GM21529 (cell line): ENCODE data around the gene STX5.
"Not testable (repeated sequence)": the region's sequence is repeated elsewhere in the genome, so short reads cannot be mapped to it uniquely, and the experiment has no call there.

Source experiments
- ATAC-seq: cut with Tn5 transposase; IDR thresholded peaks from one replicate; pipeline ENCODE4 v1.9.1; 2021; ENCODE audit not compliant: unreplicated experiment

The STX5 gene

GRCh38 chr11:62854013-62854824 is 22.4 kb upstream of the STX5 start:
- no peak for ATAC-seq

- ATAC-seq, result no peak
These were observed 21.6 kb upstream of the STX5 start for GRCh38 chr11:62853279-62853965.

DNA sequence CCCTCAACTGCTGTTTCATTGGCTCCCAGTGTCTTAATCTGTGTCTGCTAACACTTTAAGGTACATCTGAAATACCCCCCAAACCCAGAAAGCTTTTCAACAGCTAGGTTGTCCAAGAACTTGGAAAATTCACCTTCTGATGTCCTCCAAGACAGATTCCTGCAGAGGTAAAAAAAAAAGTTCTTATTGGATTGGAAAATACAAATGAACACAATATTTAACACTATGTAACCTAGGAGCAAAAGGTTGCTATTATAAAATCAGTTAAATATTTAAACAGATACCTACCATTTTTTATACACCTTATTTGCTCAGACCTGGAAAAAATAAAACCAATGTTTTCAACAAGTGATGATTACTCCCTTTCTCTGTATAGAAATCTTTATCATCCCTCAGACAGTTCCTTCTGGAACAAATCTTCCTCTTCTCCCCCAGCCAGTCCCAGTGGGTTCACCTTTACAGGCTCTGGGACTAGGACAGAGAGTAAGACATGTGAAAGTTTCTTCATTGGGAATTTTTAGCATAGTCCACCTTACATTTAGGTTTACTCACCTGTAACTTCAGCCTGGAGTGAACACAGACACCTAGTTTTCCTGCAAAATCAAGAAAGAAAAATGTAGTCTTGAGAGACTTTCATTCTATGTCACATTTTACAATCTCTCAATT is 20.8 kb upstream of the STX5 start:
- no peak for ATAC-seq

- no peak for ATAC-seq
These were observed 20.1 kb upstream of the STX5 start for GRCh38 chr11:62851807-62852522.

GRCh38 chr11:62850911-62851806 is 19.3 kb upstream of the STX5 start:
- no peak for ATAC-seq

- ATAC-seq, result no peak
These were observed 16.0 kb upstream of the STX5 start for GRCh38 chr11:62847767-62848314.

DNA sequence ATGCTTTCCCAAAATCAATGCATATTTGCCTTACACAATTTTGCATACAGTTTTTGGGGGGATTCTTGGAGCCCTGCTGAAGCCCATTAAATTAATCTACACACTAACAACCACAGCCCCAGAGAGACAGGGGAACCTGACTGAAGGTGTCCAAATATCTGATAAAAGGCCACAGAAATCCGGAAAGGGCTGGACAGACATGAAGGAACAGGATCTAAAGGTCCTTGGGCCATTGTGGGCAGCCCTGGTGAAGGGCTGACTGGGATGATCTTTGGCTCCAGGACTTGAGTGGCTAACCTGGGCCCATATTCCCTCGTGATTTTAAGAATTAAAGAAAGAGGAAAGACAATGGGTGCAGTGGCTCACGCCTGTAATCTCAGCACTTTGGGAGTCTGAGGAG is 14.3 kb upstream of the STX5 start:
- ATAC-seq, result no peak

DNA sequence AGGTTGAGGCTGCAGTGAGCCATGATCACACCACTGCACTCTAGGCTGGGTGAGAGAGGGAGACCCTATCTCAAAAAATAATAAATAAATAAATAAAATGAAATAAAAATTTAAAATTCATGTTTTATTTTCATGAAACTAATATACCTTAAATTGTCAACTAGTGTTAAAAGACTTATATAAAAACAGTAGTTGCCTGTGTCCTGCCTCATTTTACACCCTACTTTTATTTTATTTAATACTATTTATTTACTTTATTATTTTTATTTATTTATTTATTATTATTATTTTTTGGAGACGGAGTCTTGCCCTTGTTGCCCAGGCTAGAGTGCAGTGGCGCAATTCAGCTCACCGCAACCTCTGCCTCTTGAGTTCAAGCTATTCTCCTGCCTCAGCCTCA is 12.3 kb upstream of the STX5 start:
- no peak for ATAC-seq

GRCh38 chr11:62843466-62843865 is 11.6 kb upstream of the STX5 start:
- ATAC-seq, result no peak

DNA sequence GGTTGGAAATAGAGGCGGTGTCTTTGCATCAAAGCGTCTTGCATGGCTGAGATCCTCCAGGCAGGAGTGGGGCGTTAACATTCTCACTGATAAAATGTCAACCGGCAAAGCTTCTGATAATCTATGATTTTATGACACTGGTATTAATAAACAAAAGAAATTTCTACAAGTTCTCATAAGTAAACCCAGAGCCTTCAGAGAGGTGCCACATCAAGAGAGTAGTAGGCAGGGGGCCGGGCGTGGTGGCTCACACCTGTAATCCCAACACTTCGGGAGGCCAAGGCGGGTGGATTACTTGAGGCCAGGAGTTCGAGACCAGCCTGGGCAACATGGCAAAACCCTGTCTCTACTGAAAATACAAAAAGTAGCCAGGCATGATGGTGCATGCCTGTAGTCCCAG is 11.0 kb upstream of the STX5 start:
- ATAC-seq, result not testable (repeated sequence)

DNA sequence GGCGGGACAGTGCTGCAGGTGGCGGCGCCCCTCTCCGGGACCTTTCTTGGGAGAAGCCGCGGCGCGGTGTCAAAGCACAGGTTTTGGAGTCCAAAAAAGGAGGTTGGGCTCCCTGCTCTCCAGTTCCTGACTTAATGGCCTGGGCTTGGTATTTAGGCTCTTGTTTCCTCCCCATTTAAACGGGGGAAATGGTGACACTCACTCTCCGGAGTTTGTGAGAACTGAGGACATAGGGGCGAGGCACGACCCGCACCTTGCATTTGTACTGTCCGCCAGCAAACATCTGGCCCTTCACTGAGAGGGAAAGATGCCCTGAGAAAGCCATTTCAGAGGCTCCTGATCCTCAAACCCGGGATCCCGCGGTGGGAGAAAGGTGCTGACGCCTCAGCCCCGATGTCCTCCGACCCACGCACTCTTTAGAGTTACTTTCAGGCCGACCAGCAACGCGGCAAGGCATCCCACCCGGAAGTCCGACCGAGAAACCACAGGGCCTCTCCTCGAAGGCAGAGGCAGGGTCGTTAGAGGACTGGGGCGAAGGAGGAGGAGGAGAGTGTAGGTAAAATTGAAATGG is 10.4 kb upstream of the STX5 start:
- ATAC-seq, result no peak

- ATAC-seq, result peak; percentile 50
These were observed 9.7 kb upstream of the STX5 start for GRCh38 chr11:62841361-62842170.

- ATAC-seq, result not testable (repeated sequence)
These were observed 9.0 kb upstream of the STX5 start for GRCh38 chr11:62840721-62841360.

GRCh38 chr11:62839050-62839945 is 7.4 kb upstream of the STX5 start, which contains the start of gene WDR74:
Gene WDR74 (minus strand): TSS chr11:62839590. CDS start chr11:62839570, 20 bp downstream.
- ATAC-seq, result peak; percentile 47

GRCh38 chr11:62835336-62835735 is 3.5 kb upstream of the STX5 start:
- ATAC-seq, result no peak

GRCh38 chr11:62832336-62833234 is 734 bp upstream of the STX5 start, which contains the start of gene TEX54:
Gene TEX54 (minus strand): TSS chr11:62832841.
- ATAC-seq, result peak; percentile 4
